Skin epidermis (tissue), 12 donors: ENCODE results near the gene TCF19.

Experiments used
- H3K27ac ChIP-seq, 21 experiments: fragments of 200-600 bp; sonication (generic) in 11 of 21; one replicate each; pipeline ENCODE4 v1.5.0; 2020; ENCODE audit warnings: mild to moderate bottlenecking in 3 of 21, inconsistent platforms in 2 of 21, moderate library complexity in 2 of 21
- H3K4me3 ChIP-seq, 7 experiments: fragments of 200-600 bp; sonication (generic) in 2 of 7; one replicate each; pipeline ENCODE4 v1.5.0; 2020; ENCODE audit warnings: inconsistent platforms in 2 of 7, mild to moderate bottlenecking in 2 of 7, moderate library complexity in 1 of 7

The TCF19 gene

DNA sequence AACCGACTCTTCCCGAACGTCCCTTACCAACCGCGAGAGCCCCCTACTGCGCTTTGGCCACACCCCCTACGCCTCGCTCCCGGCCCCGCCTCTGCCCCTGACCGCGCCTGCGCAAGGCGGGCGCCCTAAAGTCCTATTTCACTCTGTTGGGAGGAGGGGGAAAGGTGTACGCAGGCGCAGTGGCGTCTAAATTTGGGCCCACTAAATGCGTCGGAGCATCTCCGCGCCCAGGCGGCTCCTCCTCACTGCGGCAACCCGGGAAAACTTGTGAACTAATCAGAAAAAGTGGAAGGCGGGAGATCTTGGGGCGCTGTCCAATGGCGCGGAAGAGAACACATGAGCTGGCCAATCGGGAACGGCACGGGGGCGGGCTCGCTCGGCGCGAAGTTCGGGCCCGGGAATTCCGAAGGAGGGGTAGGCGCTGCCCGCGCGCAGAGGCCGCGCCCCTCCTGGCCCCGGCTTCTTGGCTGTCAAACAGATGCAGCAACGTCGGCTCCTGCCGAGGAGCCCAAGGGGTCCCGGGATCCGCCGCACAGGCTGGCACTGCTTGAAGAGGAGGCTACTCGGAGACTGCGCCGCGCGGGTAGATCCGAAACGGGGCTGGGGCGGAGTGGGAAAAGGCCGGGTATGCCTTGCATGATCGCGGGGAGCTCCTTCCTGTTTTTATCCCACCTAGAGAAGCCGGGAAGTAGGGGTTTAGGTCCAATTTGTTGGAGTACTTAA lies at the start of gene TCF19:
Gene TCF19 (plus strand): TSS at position 450 of the 723 bp plus-strand sequence. CDS start 881 bp downstream, outside the sequence.
- Histone ChIP-seq H3K4me3 (peak within 1 kb of the TSS; percentile 54 to 77 (median 69)), H3K27ac (peak within 1 kb of the TSS in 20 of 21 experiments; percentile 58 to 93 (median 85))

DNA sequence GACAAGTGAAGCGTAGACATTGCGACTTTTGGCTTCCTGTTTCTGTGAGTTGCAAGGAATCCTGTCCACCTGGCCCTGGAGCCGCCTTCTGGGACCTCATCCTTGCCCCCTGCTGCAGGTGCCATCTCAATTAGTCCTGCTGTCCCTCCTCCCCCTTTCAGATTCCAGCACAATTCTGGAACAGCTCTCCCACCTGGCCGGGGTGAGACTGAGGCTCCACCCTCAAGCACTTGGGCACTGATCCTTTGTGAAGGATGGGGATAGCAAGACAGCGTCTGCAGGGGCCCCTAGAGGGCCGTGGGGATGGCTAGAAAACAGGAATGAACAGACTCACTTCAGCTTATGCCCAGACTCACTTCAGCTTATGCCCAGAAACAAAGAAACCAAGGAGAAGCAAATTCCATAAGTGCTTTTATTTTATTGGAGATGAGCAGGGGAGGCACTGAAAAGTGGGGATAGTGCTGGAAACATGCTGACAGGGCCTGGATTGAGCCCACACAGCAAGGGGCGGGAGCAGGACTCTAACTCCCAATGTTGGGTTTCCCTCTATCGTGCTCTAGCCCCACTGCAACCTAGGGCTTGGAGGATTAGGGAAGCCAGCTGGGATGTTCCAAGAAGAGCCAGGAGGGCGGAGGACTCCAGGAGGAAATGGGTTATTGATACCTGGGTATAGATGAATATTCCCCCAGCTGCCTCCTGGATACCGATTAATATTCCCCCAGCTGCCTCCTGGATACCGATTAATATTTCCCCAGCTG lies 47.4 kb upstream of the TCF19 start:
- Histone ChIP-seq H3K4me3 (no peak overlapping the region), H3K27ac (no peak overlapping the region)

DNA sequence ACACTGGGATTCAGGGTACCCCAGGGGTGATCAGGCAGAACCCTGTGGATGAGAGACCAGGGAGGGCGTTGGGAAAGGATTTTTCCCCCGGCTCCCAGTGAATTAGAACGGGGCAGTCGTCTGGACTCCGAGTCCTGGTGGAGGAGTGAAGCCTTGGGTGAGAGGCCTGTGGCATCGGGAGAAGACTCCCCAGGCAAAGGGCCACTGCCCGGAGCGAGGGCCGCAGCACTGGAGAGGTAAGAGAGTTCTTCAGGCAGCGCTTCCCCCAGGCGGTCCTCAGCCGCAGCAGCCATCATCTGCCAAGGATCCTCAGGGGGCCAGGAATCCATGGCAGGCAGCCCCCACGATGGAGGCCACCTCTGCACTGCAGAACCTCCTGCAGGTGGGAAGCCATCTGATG lies 46.7 kb upstream of the TCF19 start:
- Histone ChIP-seq H3K4me3 (no peak overlapping the region), H3K27ac (no peak overlapping the region)

DNA sequence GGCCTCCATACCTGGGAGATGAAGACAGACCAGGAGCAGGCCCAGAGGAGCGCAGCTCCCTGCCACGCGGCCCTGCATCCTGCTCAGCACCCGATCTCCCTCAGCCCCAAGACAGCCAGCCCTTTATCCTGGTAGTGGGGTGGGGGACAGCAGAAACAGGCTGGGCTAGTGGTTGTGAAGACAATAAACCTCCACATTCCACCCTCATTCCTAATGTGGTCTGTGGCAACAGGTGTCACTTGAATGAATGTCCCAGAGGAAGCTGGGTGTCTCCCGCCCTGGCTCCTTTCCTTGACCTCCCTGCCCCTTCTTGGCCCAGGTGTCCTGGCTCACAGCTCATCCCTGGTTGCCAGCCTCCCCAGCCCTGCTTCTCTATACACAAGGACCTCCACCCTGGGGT lies 45.9 kb upstream of the TCF19 start, which contains the start of gene C6orf15:
Gene C6orf15 (minus strand): TSS at position 98 of the 400 bp plus-strand sequence. CDS start 20 bp downstream, at position 78.
- H3K27ac ChIP-seq = peak within 1 kb of the TSS in 9 of 21 experiments; percentile 10 to 89 (median 77)
- no peak within 1 kb of the TSS for H3K4me3 ChIP-seq

GRCh38 chr6:31113861-31114540 lies 44.4 kb upstream of the TCF19 start:
- peak overlapping the region in 19 of 21 experiments; percentile 63 to 91 (median 81) for H3K27ac ChIP-seq
- H3K4me3 ChIP-seq = no peak overlapping the region

DNA sequence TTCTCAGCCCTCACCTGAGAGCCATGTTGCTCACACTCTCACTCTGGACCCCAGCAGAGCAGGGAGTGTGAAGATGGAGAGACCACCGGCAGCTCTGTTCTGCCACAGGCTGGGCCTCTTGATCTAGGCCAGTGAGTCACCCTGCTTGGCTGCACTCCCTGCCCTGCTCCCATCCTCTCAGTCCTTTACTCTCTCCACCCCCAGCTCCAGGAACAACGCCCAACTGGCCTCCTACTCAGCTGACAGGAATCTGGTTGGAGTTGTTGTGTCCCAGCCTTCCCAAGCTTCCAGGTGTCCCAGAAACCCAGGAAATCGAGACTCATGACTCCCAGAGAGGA lies 43.9 kb upstream of the TCF19 start, which contains the start of gene PSORS1C1:
Gene PSORS1C1 (plus strand): TSS at position 260 of the 338 bp plus-strand sequence. CDS start 14,833 bp downstream, outside the sequence.
- Histone ChIP-seq H3K4me3 (peak within 1 kb of the TSS in 6 of 7 experiments; percentile 8 to 17 (median 16)), H3K27ac (peak within 1 kb of the TSS in 20 of 21 experiments; percentile 31 to 91 (median 81))

GRCh38 chr6:31114970-31115849 lies 43.2 kb upstream of the TCF19 start:
- H3K27ac ChIP-seq = peak overlapping the region in 20 of 21 experiments; percentile 31 to 91 (median 81)
- peak overlapping the region in 6 of 7 experiments; percentile 8 to 17 (median 16) for H3K4me3 ChIP-seq

GRCh38 chr6:31115941-31116560 lies 42.3 kb upstream of the TCF19 start:
- H3K27ac ChIP-seq = peak overlapping the region in 11 of 21 experiments; percentile 2 to 91 (median 83)
- H3K4me3 ChIP-seq = no peak overlapping the region

GRCh38 chr6:31116661-31117385 lies 41.6 kb upstream of the TCF19 start:
- Histone ChIP-seq H3K27ac (peak overlapping the region in 12 of 21 experiments; percentile 2 to 85 (median 48)), H3K4me3 (peak overlapping the region in 3 of 7 experiments; percentile 0 to 19 (median 13))

DNA sequence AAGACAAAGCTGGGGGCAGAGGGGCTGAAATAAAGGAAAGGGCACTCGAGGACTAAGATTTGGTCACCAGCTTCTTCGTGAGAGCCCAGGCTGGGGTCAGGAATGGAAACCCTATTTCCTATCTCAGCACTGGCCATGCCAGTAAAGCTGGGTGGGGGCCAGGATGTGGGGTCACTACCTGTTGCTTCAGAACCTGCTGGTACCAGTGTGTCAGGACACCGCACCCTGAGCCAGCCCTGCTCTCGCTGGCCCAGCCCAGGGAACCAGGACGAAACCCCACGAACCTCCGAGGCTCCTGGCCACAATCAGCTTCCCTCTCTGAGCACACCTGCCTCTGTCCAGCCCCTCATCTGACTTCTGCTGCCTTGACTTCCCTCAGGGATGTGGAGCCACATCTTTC lies 40.2 kb upstream of the TCF19 start:
- H3K4me3 ChIP-seq = peak overlapping the region in 1 of 7 experiments; percentile 0

GRCh38 chr6:31120151-31120915 lies 38.1 kb upstream of the TCF19 start, which contains the start of gene CDSN:
TSS of gene CDSN (minus strand) at chr6:31120446. CDS start at chr6:31120419, 27 bp downstream.
- H3K27ac ChIP-seq = peak within 1 kb of the TSS in 4 of 21 experiments; percentile 22 to 50 (median 26)
- no peak within 1 kb of the TSS for H3K4me3 ChIP-seq

More for the DNA sequence above, 40.2 kb upstream of the TCF19 start:
- H3K27ac ChIP-seq = peak overlapping the region in 3 of 21 experiments; percentile 13 to 35 (median 20)

DNA sequence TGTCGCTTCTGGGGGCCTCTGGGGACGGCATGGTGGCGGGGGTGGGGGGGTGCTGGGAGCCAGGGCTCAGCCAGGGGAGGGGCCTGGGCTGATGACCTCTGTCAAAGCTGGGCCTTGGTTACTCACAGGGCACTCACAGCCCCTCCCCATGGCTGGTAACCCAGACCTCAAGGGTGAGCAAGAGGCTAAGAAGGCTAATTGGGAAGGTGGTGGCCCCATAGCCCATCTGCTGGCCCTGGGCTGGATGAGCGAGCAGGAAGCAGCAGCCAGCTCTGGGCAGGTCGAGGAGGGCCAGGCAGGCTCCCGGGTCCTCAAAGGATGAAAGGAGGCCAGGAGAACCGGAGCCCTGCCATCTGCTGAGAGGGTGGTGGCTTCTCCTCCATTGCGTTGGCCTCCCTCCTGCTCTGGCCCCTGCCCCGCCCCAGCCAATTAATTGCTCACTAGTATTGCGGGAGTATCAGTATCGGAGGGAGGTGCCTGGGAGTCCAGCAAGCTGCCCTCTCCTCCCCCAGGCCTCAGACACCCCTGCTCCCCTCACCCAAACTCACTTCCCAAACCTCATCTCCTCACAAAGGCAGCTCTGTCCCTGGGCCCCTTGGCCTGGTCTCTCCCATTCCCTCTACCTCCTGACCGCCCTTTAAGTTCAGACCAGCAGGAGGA lies 37.1 kb upstream of the TCF19 start:
- no peak overlapping the region for H3K4me3 ChIP-seq
- H3K27ac ChIP-seq = peak overlapping the region in 4 of 21 experiments; percentile 22 to 50 (median 31)

GRCh38 chr6:31122791-31123706 lies 35.3 kb upstream of the TCF19 start:
- no peak overlapping the region for H3K4me3 ChIP-seq
- peak overlapping the region in 13 of 21 experiments; percentile 4 to 69 (median 45) for H3K27ac ChIP-seq

DNA sequence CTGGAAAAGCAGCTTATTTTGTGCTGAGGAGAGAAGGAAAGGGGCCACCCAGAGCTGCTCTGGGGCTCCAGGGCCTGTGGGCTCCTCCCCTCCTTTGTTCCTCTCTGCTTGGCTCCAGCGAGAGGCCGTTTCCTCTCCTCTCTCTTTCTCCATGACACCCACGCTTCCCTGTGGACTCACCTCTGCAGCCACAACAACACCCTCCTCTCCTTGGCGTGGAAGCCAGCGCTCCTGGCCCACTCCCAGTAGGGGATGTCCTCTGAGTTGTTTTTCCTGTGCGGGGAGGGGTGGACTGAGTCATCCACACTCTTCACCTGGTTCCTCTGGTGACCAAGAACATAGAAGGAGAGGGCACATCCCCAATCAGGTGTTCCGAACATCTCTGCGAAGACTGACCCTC lies 33.2 kb upstream of the TCF19 start:
- H3K4me3 ChIP-seq = no peak overlapping the region
- H3K27ac ChIP-seq = peak overlapping the region in 12 of 21 experiments; percentile 16 to 80 (median 64)
